Natural killer cell (primary cell): ENCODE results near the gene FASTKD3. TPM values are rescaled to one million over a fixed set of nuclear protein-coding genes. Genes with fewer than 3 reads are reported as not detected.
A peak's percentile ranks its signal among the peaks of the same experiment; 100 is the strongest.

Source experiments
- ATAC-seq, 3 donors: fragments of 150-1000 bp in 2 of 3; fragments of 200-7000 bp in 1 of 3; cut with Tn5 transposase; 1 replicate in 1 of 3; 2 replicates in 2 of 3; pipeline ENCODE4 v1.10.0; 2021; ENCODE audit warnings: mild to moderate bottlenecking in 2 of 3, moderate library complexity in 2 of 3
- DNase-seq, 2 donors: peaks; one replicate each; pipeline versions ENCODE4 v3.0.0 to v3.0.0-alpha.2; 2013 to 2021; ENCODE audit warnings: mixed read lengths in 1 of 2
- H3K27ac ChIP-seq: one replicate; pipeline ENCODE4 v1.5.1; 2013; ENCODE audit warnings: mild to moderate bottlenecking, low read length
- H3K27me3 ChIP-seq: one replicate; pipeline ENCODE4 v1.6.1; 2013; ENCODE audit warnings: low read length; ENCODE audit not compliant: control insufficient read depth, insufficient read depth
- H3K36me3 ChIP-seq: one replicate; pipeline ENCODE4 v1.6.1; 2013; ENCODE audit warnings: low read length; ENCODE audit not compliant: control insufficient read depth, insufficient read depth
- H3K4me1 ChIP-seq: one replicate; pipeline ENCODE4 v1.6.1; 2013; ENCODE audit warnings: low read length; ENCODE audit not compliant: control insufficient read depth, insufficient read depth
- H3K4me3 ChIP-seq: one replicate; pipeline ENCODE4 v1.5.1; 2013; ENCODE audit warnings: low read length
- H3K9me3 ChIP-seq: one replicate; pipeline ENCODE4 v1.6.1; 2013; ENCODE audit warnings: low read length; ENCODE audit not compliant: control insufficient read depth, insufficient read depth
- H3K27ac Mint-ChIP-seq, 2 donors: one replicate each; pipeline ENCODE4 v1.8.0; 2022; ENCODE audit warnings: mild to moderate bottlenecking in 2 of 2, mixed read lengths in 2 of 2, moderate library complexity in 1 of 2
- H3K27me3 Mint-ChIP-seq, 2 donors: one replicate each; pipeline ENCODE4 v1.8.0; 2022; ENCODE audit warnings: low read depth in 2 of 2, mixed read lengths in 2 of 2
- H3K36me3 Mint-ChIP-seq: one replicate; pipeline ENCODE4 v1.8.0; 2022; ENCODE audit warnings: mixed read lengths
- H3K4me1 Mint-ChIP-seq, 2 donors: one replicate each; pipeline ENCODE4 v1.8.0; 2022; ENCODE audit warnings: mixed read lengths in 2 of 2
- H3K4me3 Mint-ChIP-seq: one replicate; pipeline ENCODE4 v1.8.0; 2022; ENCODE audit warnings: mild to moderate bottlenecking, moderate library complexity, mixed read lengths
- H3K9me3 Mint-ChIP-seq, 2 donors: one replicate each; pipeline ENCODE4 v1.8.0; 2022; ENCODE audit warnings: mixed read lengths in 2 of 2
- CTCF ChIP-seq: fragments of 200-600 bp; IDR thresholded peaks from one replicate; pipeline ENCODE4 v1.8.0; 2022; ENCODE audit warnings: antibody characterized with exemption
- WGBS: methylation state at CpG from one replicate; pipeline ENCODE4 v1.1.7; 2013; ENCODE audit warnings: missing lambda C conversion rate; ENCODE audit not compliant: insufficient coverage; 5-methylcytosine and 5-hydroxymethylcytosine counted together
- intact Hi-C: fragments of 100-400 bp; cut with micrococcal nuclease; formaldehyde crosslinking; loops from one replicate; pipeline ENCODE4 v1.14.2; 2022
- total RNA-seq, 4 donors: library from RNA; stranded (reverse); fragments of 120-200 nt in 1 of 4; gene quantifications; one replicate each; pipeline versions ENCODE4 v1.2.3 to v1.2.4, GENCODE V29; 2013 to 2022

FASTKD3 gene
- total RNA-seq, 3 donors from 2014 or later (not counting 1 experiment from before 2014, with no cell fraction given), result 8.0 to 10.6 (median 8.6) TPM

GRCh38 chr5:7866196-7866595 lies 2.6 kb downstream of the FASTKD3 start:
- H3K4me1 Mint-ChIP-seq, result peaks cover 44 to 49% of the 10 kb centered on the region in 2 donors
- no peak overlapping the region for H3K27ac ChIP-seq
- TF ChIP-seq CTCF, result no peak
- ATAC-seq (no peak), DNase-seq (no peak)
- H3K4me3 ChIP-seq, result no peak overlapping the region
- no peaks in the 10 kb centered on the region for H3K27me3 Mint-ChIP-seq
- H3K4me1 ChIP-seq, result peaks cover 7% of the 10 kb centered on the region
- H3K9me3 Mint-ChIP-seq, result no peaks in the 10 kb centered on the region
- H3K36me3 Mint-ChIP-seq, result peaks cover 14% of the 10 kb centered on the region
- no peak overlapping the region for H3K27ac Mint-ChIP-seq
- peak overlapping the region; percentile 40 for H3K4me3 Mint-ChIP-seq
- H3K27me3 ChIP-seq, result no peaks in the 10 kb centered on the region
- intact Hi-C loops, result no loop called here
- H3K9me3 ChIP-seq, result no peaks in the 10 kb centered on the region
- peaks cover 26% of the 10 kb centered on the region for H3K36me3 ChIP-seq
- 100% methylated on average over 1 of the region's 2 CpGs for WGBS

- WGBS, result 54% methylated on average over 9 of the region's 9 CpGs
- H3K27ac Mint-ChIP-seq, result peak overlapping the region in 1 of 2 donors; percentile 9
- Histone ChIP-seq H3K36me3 (peaks cover 35% of the 10 kb centered on the region), H3K27me3 (no peaks in the 10 kb centered on the region), H3K9me3 (no peaks in the 10 kb centered on the region), H3K4me1 (no peaks in the 10 kb centered on the region), H3K27ac (no peak overlapping the region), H3K4me3 (no peak overlapping the region)
- no peak for TF ChIP-seq CTCF
- peaks cover 29% of the 10 kb centered on the region for H3K36me3 Mint-ChIP-seq
- peaks cover 0 to 8% of the 10 kb centered on the region in 2 donors for H3K4me1 Mint-ChIP-seq
- no peak for ATAC-seq
- H3K27me3 Mint-ChIP-seq, result no peaks in the 10 kb centered on the region
- no peak for DNase-seq
- no peak overlapping the region for H3K4me3 Mint-ChIP-seq
- H3K9me3 Mint-ChIP-seq, result no peaks in the 10 kb centered on the region
- intact Hi-C loops, result no loop called here
Observed at GRCh38 chr5:7857926-7858632, 10.8 kb downstream of the FASTKD3 start.

GRCh38 chr5:7857361-7857760 lies 11.5 kb downstream of the FASTKD3 start:
- H3K9me3 ChIP-seq, result no peaks in the 10 kb centered on the region
- H3K27ac ChIP-seq, result no peak overlapping the region
- DNase-seq (no peak), ATAC-seq (no peak)
- Mint-ChIP-seq H3K4me1 (peaks cover 4 to 12% of the 10 kb centered on the region in 2 donors), H3K27me3 (no peaks in the 10 kb centered on the region), H3K9me3 (no peaks in the 10 kb centered on the region), H3K4me3 (no peak overlapping the region), H3K27ac (no peak overlapping the region), H3K36me3 (peaks cover 23% of the 10 kb centered on the region)
- no peak overlapping the region for H3K4me3 ChIP-seq
- peaks cover 30% of the 10 kb centered on the region for H3K36me3 ChIP-seq
- WGBS, result 91% methylated on average over 5 of the region's 5 CpGs
- no peaks in the 10 kb centered on the region for H3K27me3 ChIP-seq
- H3K4me1 ChIP-seq, result no peaks in the 10 kb centered on the region
- TF ChIP-seq CTCF, result no peak
- intact Hi-C loops, result no loop called here

- Histone ChIP-seq H3K27ac (no peak overlapping the region), H3K4me3 (no peak overlapping the region), H3K9me3 (no peaks in the 10 kb centered on the region), H3K36me3 (peaks cover 26% of the 10 kb centered on the region), H3K27me3 (no peaks in the 10 kb centered on the region), H3K4me1 (peaks cover 5% of the 10 kb centered on the region)
- Mint-ChIP-seq H3K4me3 (no peak overlapping the region), H3K36me3 (peaks cover 22% of the 10 kb centered on the region), H3K4me1 (peaks cover 7 to 17% of the 10 kb centered on the region in 2 donors), H3K27me3 (no peaks in the 10 kb centered on the region), H3K9me3 (no peaks in the 10 kb centered on the region), H3K27ac (no peak overlapping the region)
- intact Hi-C loops, result no loop called here
- WGBS, result 100% methylated on average over 2 of the region's 2 CpGs
- peak in 1 of 2 donors; percentile 53 for DNase-seq
- ATAC-seq, result peak in 1 of 3 donors; percentile 47
- peak; percentile 27 for TF ChIP-seq CTCF
Observed at GRCh38 chr5:7856855-7857254, 12.0 kb downstream of the FASTKD3 start.
